Measurements from ENCODE around the gene RACGAP1. TPM values are rescaled to one million over a fixed set of nuclear protein-coding genes. Genes with fewer than 3 reads are reported as not detected.
A peak's percentile ranks its signal among the peaks of the same experiment; 100 is the strongest.

Gene RACGAP1
- total RNA-seq, 2 donors from 2014 or later = 2.6 to 3.3 TPM

DNA sequence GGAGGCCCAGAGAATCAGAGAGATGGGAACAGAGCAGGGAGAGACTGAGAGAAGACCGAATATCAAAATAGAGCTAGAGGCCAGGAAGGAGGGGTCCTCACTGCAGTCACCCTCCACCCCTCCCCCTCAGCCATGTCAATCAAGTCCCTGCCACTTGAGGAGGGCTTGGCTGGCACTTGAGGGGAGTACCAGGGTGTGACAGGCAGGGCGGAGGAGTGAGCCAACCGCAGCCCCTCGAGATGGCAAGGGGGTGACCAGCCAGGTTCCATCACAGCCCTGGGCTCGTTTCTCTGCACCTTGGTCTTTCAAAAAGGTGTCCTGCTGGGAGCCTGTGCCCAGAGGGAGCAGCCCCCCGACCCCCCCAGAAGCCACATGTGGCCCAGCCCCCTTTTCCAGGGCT is 59.5 kb downstream of the RACGAP1 start:
- H3K36me3 ChIP-seq = no peaks in the 10 kb centered on the region
- peaks cover 0 to 37% of the 10 kb centered on the region in 2 donors for H3K4me1 ChIP-seq
- TF ChIP-seq, protein P1, sequence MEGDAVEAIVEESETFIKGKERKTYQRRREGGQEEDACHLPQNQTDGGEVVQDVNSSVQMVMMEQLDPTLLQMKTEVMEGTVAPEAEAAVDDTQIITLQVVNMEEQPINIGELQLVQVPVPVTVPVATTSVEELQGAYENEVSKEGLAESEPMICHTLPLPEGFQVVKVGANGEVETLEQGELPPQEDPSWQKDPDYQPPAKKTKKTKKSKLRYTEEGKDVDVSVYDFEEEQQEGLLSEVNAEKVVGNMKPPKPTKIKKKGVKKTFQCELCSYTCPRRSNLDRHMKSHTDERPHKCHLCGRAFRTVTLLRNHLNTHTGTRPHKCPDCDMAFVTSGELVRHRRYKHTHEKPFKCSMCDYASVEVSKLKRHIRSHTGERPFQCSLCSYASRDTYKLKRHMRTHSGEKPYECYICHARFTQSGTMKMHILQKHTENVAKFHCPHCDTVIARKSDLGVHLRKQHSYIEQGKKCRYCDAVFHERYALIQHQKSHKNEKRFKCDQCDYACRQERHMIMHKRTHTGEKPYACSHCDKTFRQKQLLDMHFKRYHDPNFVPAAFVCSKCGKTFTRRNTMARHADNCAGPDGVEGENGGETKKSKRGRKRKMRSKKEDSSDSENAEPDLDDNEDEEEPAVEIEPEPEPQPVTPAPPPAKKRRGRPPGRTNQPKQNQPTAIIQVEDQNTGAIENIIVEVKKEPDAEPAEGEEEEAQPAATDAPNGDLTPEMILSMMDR (IDR thresholded peaks at IDR 0.05) = no peak
- H3K27ac ChIP-seq = no peak overlapping the region
- no peaks in the 10 kb centered on the region for H3K9me3 ChIP-seq
- DNase-seq (ENCODE audit: low spot score) = no peak
- H3K27me3 ChIP-seq = no peaks in the 10 kb centered on the region
- H3K4me3 ChIP-seq = no peak overlapping the region

DNA sequence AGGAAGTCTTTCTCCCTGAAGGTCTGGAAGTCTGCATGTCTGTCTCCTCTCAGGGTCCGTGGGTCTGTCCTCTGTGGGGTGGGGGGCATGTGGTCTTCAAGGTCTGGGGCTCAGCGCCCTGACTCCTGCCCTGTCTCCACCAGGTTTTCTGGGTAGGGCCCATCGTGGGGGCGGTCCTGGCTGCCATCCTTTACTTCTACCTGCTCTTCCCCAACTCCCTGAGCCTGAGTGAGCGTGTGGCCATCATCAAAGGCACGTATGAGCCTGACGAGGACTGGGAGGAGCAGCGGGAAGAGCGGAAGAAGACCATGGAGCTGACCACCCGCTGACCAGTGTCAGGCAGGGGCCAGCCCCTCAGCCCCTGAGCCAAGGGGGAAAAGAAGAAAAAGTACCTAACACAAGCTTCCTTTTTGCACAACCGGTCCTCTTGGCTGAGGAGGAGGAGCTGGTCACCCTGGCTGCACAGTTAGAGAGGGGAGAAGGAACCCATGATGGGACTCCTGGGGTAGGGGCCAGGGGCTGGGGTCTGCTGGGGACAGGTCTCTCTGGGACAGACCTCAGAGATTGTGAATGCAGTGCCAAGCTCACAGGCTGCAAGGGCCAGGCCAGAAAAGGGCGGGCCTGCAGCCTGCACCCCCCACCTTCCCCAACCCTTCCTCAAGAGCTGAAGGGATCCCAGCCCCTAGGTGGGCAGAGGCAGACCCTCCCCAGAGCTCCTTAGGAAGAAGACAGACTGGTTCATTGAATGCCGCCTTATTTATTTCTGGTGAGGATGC is 60.3 kb downstream of the RACGAP1 start:
- DNase-seq (ENCODE audit: low spot score) = no peak
- no peaks in the 10 kb centered on the region for H3K9me3 ChIP-seq
- H3K36me3 ChIP-seq = no peaks in the 10 kb centered on the region
- TF ChIP-seq, protein P1 (IDR thresholded peaks at IDR 0.05) = no peak
- peaks cover 0 to 39% of the 10 kb centered on the region in 2 donors for H3K4me1 ChIP-seq
- H3K27me3 ChIP-seq = no peaks in the 10 kb centered on the region
- H3K27ac ChIP-seq = no peak overlapping the region
- no peak overlapping the region for H3K4me3 ChIP-seq

DNA sequence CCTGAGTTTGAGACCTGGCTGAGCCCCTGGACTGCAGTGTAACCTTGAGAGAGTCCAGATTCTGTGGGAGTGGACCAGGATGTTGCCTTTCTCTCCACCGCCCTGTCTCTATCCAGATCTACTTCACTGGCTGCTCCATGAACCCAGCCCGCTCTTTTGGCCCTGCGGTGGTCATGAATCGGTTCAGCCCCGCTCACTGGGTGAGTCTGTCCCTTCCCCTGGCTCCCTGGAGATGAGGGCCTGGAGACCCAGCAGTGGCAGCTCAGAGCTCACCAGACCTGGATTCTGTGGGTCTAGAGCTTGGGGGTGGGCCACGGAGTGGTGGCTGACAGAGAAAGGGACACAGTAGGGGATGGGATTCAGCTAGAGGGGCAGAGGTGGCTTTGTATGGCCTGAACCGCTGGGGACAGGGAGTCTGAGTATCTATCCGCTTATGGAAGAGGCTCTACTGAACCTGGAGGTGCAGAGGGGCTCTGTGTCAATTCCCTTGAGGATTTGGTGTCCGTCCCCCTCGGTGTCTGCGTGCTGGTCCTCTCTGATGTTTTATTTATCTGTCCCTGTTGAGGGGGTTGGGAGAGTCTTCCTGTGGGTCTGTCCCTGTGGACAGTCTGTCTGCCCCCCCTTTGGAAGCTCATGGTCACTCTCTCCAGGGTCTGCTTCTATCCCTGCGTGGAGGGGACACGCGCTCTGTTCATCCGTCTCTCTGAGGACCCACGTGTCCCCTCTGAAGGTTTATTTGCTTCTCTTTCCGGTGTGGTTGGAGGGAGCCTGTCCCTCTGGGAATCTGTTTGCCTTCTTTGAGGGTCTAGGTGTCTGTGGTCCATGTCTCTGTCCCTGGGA is 61.1 kb downstream of the RACGAP1 start:
- TF ChIP-seq, protein P1 (IDR thresholded peaks at IDR 0.05) = no peak
- Histone ChIP-seq H3K27ac (peak overlapping the region in 1 of 2 donors; percentile 16), H3K27me3 (no peaks in the 10 kb centered on the region)

DNA sequence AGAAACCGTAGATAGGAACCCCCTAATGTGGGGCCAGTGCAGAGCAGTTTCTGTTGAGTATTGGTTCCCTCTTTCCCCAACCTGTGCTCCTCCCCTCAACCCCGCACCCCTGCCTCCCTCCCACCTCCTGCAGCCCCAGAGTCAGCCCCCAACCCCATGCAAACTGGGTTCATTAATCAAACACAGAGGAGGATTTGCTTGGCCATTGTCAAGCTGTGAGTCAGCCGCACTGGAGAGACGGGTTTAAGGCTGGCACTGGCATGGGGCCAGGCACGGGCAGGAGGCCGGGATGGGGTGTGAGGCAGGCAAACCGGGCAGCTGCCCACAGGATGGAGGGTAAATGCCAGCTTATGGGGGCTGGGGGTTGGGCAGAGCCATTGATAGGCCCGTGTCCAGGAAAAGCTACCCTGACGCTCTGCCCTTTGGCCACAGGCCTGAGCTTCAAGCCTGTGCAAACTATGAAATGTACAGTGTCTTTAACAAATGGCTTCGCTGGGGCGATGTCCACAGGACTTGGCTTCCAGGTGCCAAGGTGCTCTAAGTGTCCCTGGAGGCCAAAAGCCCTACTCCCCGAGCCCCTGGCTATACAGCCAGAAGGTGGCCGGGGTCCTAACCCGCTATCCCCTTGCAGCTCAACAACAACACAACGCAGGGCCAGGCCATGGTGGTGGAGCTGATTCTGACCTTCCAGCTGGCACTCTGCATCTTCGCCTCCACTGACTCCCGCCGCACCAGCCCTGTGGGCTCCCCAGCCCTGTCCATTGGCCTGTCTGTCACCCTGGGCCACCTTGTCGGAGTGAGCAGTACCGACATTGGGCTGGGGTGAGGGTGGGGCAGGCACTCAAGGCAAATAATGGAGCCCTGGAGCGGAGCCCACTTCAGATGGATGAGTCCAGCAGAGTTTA is 62.2 kb downstream of the RACGAP1 start:
- no peak overlapping the region for H3K4me3 ChIP-seq
- peak overlapping the region; percentile 8 to 16 for H3K27ac ChIP-seq
- H3K9me3 ChIP-seq = no peaks in the 10 kb centered on the region
- H3K27me3 ChIP-seq = no peaks in the 10 kb centered on the region
- no peaks in the 10 kb centered on the region for H3K36me3 ChIP-seq
- peaks cover 0 to 46% of the 10 kb centered on the region in 2 donors for H3K4me1 ChIP-seq
- TF ChIP-seq, protein P1 (IDR thresholded peaks at IDR 0.05) = no peak
- DNase-seq (ENCODE audit: low spot score) = no peak

More for the DNA sequence above, 61.1 kb downstream of the RACGAP1 start:
- Histone ChIP-seq H3K4me3 (no peak overlapping the region), H3K4me1 (peaks cover 0 to 46% of the 10 kb centered on the region in 2 donors), H3K9me3 (no peaks in the 10 kb centered on the region), H3K36me3 (no peaks in the 10 kb centered on the region)
- no peak for DNase-seq (ENCODE audit: low spot score)

DNA sequence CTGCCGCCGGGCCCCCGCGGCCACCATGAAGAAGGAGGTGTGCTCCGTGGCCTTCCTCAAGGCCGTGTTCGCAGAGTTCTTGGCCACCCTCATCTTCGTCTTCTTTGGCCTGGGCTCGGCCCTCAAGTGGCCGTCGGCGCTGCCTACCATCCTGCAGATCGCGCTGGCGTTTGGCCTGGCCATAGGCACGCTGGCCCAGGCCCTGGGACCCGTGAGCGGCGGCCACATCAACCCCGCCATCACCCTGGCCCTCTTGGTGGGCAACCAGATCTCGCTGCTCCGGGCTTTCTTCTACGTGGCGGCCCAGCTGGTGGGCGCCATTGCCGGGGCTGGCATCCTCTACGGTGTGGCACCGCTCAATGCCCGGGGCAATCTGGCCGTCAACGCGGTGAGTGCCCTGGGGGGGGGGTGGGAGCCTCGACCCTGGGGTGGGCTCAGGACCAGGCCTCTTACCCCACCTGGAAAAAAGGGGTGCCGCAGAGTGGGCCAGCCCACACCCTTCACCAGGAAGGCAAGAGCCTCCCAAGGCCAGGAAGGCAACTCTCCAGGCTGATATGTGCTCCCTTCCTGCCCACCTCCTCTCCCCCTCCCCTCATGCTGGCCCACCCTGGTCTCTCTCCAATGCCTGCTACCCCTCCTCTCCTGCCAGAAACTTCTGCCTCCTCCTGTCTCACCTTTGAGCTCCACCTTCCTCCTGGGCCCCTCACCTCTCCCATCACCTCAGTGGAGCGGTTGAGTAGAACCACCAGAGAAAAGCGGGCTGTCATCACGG is 63.1 kb downstream of the RACGAP1 start:
- H3K4me1 ChIP-seq = peaks cover 0 to 38% of the 10 kb centered on the region in 2 donors
- H3K9me3 ChIP-seq = no peaks in the 10 kb centered on the region
- peak overlapping the region in 1 of 2 donors; percentile 16 for H3K27ac ChIP-seq
- H3K4me3 ChIP-seq = no peak overlapping the region
- TF ChIP-seq, protein P1 (IDR thresholded peaks at IDR 0.05) = no peak
- DNase-seq (ENCODE audit: low spot score) = no peak
- H3K36me3 ChIP-seq = no peaks in the 10 kb centered on the region
- H3K27me3 ChIP-seq = no peaks in the 10 kb centered on the region
